ENCODE measurements around the gene MRPS21.

GRCh38 chr1:150283260-150283659, 10.4 kb upstream of the MRPS21 start:
- TF ChIP-seq POLR2A (IDR thresholded peaks at IDR 0.05): no peak
- no peak for TF ChIP-seq CTCF (IDR thresholded peaks at IDR 0.05 in 4 of 5, conservative IDR thresholded peaks at IDR 0.05 in 1 of 5)

All from gastrocnemius medialis (tissue), 4 donors.